Glomerular visceral epithelial cell (primary cell): ENCODE data around the gene RPL37A.

Experiments used
- DNase-seq: peaks from one replicate; pipeline ENCODE4 v3.0.0-alpha.2; 2016; ENCODE audit errors: extremely low spot score

Gene RPL37A

GRCh38 chr2:216490061-216490460 is 8.6 kb upstream of the RPL37A start:
- DNase-seq, result peak; percentile 29

GRCh38 chr2:216491793-216492596 is 6.6 kb upstream of the RPL37A start:
- no peak for DNase-seq

DNA sequence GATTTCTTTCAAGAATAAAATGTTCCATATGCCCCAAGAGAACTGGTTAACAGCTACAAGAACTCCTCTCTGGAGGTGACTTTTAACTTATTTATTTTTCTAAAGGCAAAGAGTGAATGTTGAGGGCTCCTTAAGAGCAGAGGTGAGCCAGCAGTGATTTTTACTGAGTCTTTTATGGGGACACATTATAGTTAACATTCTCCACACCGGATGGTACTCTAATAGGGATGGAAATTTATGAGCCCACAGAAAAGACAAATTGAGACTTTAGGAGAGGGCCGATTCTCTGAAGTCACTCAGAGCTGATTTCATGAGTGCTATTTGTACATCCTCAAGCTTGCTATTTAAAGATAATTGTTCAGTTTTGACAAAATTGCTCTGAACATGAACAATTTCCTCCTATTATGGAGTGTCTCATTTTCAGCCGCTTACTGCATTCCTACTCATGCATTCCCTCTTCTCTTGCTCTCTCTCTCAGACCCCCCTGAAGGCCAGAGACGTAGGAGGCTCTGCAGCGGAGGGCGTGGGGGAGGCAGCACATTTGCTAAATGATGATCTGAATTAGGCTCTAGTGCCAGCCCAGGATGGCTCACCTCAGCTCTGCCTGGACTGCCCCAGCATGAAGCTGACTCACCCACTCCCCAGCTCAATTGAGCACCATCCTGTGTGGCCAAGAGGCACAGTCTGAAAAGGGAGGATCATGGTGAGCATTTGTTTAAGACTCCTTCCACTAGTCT is 5.9 kb upstream of the RPL37A start:
- DNase-seq, result peak; percentile 90

- DNase-seq, result no peak
Observed at GRCh38 chr2:216493334-216493685, 5.3 kb upstream of the RPL37A start.

GRCh38 chr2:216495656-216496055 is 3.0 kb upstream of the RPL37A start:
- peak; percentile 37 for DNase-seq

- DNase-seq, result no peak
Observed at GRCh38 chr2:216497382-216498069, 1.1 kb upstream of the RPL37A start.

DNA sequence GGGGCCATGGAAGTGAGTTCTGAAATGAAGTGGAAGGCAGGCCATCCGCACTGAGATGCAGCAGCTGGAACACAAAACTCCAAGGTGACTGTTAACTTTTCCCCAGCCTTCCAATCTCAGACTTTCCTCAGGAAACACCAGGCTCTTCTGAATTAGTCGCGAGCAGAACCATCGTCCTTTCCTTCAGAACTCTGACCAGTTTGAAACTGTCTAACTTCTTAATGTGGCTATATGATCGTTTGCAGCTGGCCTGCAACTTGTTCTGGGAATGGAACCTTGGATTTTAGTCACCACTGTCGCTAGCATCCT is 620 bp upstream of the RPL37A start:
- no peak for DNase-seq

GRCh38 chr2:216499641-216500218 is 1.1 kb downstream of the RPL37A start:
- no peak for DNase-seq

DNA sequence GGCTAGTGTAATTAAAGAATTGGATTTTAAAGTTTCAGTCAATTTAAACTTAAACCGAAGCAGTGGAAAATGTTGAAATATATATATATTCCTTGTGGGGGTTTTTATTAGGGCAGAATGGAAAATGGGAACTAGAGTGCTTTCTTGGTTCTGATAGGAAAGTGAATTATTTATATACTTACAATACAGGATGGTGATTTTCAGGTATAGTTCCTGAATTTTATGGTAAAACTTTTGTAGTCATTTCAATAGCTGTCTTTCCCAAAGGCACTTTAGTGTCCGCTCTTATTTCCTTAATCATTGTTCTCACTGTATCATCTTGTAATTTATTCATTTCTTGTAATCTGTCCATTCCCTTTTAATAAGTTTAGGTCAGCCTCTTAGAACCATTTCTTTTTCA is 1.9 kb downstream of the RPL37A start:
- DNase-seq, result no peak

DNA sequence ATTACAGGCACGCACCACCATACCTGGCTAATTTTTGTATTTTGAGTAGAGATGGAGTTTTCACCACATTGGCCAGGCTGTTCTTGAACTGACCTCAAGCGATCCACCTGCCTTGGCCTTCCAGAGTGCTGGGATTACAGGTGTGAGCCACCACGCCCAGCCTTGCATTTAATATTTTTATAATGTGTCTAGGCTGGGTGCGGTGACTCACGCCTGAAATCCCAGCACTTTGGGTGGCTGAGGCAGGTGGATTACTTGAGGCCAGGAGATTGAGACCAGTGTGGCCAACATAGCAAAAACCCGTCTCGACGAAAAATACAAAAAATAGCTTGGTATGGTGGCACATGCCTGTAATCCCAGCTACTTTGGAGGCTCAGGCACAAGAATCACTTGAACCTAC is 3.2 kb downstream of the RPL37A start:
- no peak for DNase-seq

DNA sequence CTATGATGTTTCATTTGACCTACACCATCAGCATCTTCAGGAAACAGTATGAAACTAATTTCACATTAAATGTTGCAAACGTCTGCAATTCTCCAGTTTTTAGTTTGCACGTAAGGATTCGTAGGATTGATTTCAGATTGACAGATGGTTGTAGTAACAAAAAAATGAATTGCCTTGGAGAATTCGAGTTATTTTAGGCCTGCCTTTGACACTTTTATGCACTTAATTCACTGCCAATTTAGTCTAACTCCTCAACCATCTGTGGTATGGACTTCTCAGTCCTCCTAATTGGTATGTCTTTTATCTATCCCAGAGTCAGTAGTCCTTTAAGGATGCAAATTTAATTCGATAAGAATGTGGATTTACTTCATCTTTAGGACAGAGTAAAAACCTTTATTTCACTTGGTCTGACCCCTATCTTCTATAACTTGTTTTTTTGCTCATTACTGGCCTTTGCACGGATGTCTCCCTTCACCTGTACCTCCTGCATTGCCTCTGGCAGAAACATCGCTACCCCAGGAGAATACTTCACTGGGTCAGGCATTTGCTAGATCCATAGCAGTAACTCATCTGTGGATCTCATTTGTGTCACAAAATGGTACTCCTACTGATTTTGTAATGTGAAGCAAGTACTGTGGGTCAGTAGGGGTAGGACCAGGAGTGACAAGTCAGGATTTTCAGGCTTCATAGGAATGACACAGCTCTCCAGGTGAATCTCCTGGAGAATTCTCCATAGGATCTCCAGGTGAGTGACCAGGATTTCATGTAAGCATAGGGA is 3.9 kb downstream of the RPL37A start:
- DNase-seq, result no peak

GRCh38 chr2:216503159-216503629 is 4.5 kb downstream of the RPL37A start:
- DNase-seq, result no peak

- DNase-seq, result no peak
Observed at GRCh38 chr2:216503697-216504375, 5.2 kb downstream of the RPL37A start.

DNA sequence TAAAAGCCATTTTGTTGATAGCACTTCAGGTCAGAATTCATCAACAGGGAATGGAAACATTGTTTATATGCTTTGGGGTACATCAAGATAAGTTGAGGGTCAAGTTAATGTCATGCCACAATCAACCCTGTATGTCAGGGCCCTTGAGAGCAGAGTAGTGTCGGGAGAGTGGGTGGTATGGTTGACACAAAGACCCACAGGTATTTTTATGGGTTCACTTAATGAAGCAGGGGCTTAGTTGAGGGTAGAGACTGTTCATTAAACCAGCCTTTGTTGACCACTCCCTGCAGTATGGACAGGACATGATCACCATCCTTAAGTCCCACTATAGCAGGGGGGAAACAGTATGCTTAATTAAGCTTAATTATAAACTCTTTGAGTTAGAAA is 5.7 kb downstream of the RPL37A start:
- no peak for DNase-seq

- no peak for DNase-seq
Observed at GRCh38 chr2:216505133-216506106, 6.8 kb downstream of the RPL37A start.

GRCh38 chr2:216507220-216508160 is 8.8 kb downstream of the RPL37A start:
- no peak for DNase-seq

DNA sequence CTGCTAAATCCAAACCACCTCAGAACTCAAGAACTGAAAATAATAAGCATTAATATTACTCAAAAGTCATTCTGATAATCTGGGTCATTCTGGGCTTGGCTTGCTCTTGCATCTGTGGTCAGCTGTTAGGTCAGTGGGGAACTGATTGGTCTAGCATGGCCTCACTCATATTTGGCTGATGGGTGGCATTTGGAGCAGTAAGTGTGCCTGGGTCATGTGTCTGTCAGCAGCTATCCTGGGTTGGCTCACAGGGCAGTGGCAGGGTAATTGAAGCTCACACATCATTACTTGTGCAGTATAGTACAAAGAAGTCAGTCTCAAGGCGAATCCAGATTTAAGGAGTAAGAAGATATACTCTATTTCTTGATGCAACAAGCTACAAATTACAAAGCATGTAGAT is 9.6 kb downstream of the RPL37A start:
- no peak for DNase-seq

- peak; percentile 49 for DNase-seq
Observed at GRCh38 chr2:216516730-216517350, 18.2 kb downstream of the RPL37A start.
